Measurements from ENCODE around the gene RAB37. TPM values are rescaled to one million over a fixed set of nuclear protein-coding genes. Genes with fewer than 3 reads are reported as not detected.
A peak's percentile ranks its signal among the peaks of the same experiment; 100 is the strongest.

The RAB37 gene
- total RNA-seq, 3 donors from 2014 or later (not counting 1 experiment from before 2014, with no cell fraction given), result 150 to 184 (median 169) TPM

- 53% methylated on average over 24 of the region's 24 CpGs for WGBS (ENCODE audit: insufficient coverage)
- H3K4me3 Mint-ChIP-seq, result peak overlapping the region; percentile 80
- Histone ChIP-seq H3K36me3 (ENCODE audit: control insufficient read depth, insufficient read depth, low read length) (peaks cover 17% of the 10 kb centered on the region), H3K27me3 (ENCODE audit: control insufficient read depth, insufficient read depth, low read length) (no peaks in the 10 kb centered on the region), H3K27ac (ENCODE audit: low read length) (no peak overlapping the region), H3K4me3 (ENCODE audit: low read length) (no peak overlapping the region), H3K9me3 (ENCODE audit: control insufficient read depth, insufficient read depth, low read length) (no peaks in the 10 kb centered on the region), H3K4me1 (ENCODE audit: control insufficient read depth, insufficient read depth, low read length) (peaks cover 79% of the 10 kb centered on the region)
- H3K27me3 Mint-ChIP-seq (ENCODE audit: low read depth in 2 of 2), result no peaks in the 10 kb centered on the region
- H3K9me3 Mint-ChIP-seq, result no peaks in the 10 kb centered on the region
- DNase-seq, result peak; percentile 88 to 89
- peak overlapping the region; percentile 90 to 93 for H3K27ac Mint-ChIP-seq
- ATAC-seq, result peak; percentile 39 to 64 (median 49)
- intact Hi-C loops (cut with micrococcal nuclease), result loop anchor here (1.0 to 2.0 kb wide), 4 partner anchors 25 to 120 kb away; no protein-coding TSS in a partner anchor
- H3K36me3 Mint-ChIP-seq, result no peaks in the 10 kb centered on the region
- peak; percentile 100 for TF ChIP-seq CTCF (IDR thresholded peaks at IDR 0.05)
- peaks cover 51 to 70% of the 10 kb centered on the region in 2 donors for H3K4me1 Mint-ChIP-seq
These were observed 7.9 kb downstream of the RAB37 start for GRCh38 chr17:74744714-74745547.

- no peak for ATAC-seq
These were observed 8.6 kb downstream of the RAB37 start for GRCh38 chr17:74745548-74746177.

GRCh38 chr17:74746376-74746775 is 9.3 kb downstream of the RAB37 start:
- Histone ChIP-seq H3K27me3 (ENCODE audit: control insufficient read depth, insufficient read depth, low read length) (no peaks in the 10 kb centered on the region), H3K9me3 (ENCODE audit: control insufficient read depth, insufficient read depth, low read length) (no peaks in the 10 kb centered on the region), H3K27ac (ENCODE audit: low read length) (no peak overlapping the region), H3K4me1 (ENCODE audit: control insufficient read depth, insufficient read depth, low read length) (peaks cover 79% of the 10 kb centered on the region), H3K36me3 (ENCODE audit: control insufficient read depth, insufficient read depth, low read length) (peaks cover 13% of the 10 kb centered on the region), H3K4me3 (ENCODE audit: low read length) (no peak overlapping the region)
- WGBS (ENCODE audit: insufficient coverage), result 96% methylated on average over 5 of the region's 5 CpGs
- intact Hi-C loops (cut with micrococcal nuclease), result no loop called here
- no peak for DNase-seq
- no peaks in the 10 kb centered on the region for H3K36me3 Mint-ChIP-seq
- ATAC-seq, result no peak
- TF ChIP-seq CTCF (IDR thresholded peaks at IDR 0.05), result no peak
- H3K9me3 Mint-ChIP-seq, result no peaks in the 10 kb centered on the region
- H3K4me1 Mint-ChIP-seq, result peaks cover 51 to 70% of the 10 kb centered on the region in 2 donors
- no peak overlapping the region for H3K4me3 Mint-ChIP-seq
- peak overlapping the region in 1 of 2 donors; percentile 52 for H3K27ac Mint-ChIP-seq
- H3K27me3 Mint-ChIP-seq (ENCODE audit: low read depth in 2 of 2), result no peaks in the 10 kb centered on the region

More at GRCh38 chr17:74745548-74746177, 8.6 kb downstream of the RAB37 start:
- Histone ChIP-seq H3K4me3 (ENCODE audit: low read length) (no peak overlapping the region), H3K27me3 (ENCODE audit: control insufficient read depth, insufficient read depth, low read length) (no peaks in the 10 kb centered on the region), H3K4me1 (ENCODE audit: control insufficient read depth, insufficient read depth, low read length) (peaks cover 79% of the 10 kb centered on the region), H3K36me3 (ENCODE audit: control insufficient read depth, insufficient read depth, low read length) (peaks cover 17% of the 10 kb centered on the region), H3K9me3 (ENCODE audit: control insufficient read depth, insufficient read depth, low read length) (no peaks in the 10 kb centered on the region), H3K27ac (ENCODE audit: low read length) (no peak overlapping the region)
- 93% methylated on average over 5 of the region's 8 CpGs for WGBS (ENCODE audit: insufficient coverage)
- TF ChIP-seq CTCF (IDR thresholded peaks at IDR 0.05), result no peak
- no peak overlapping the region for H3K27ac Mint-ChIP-seq
- no peak overlapping the region for H3K4me3 Mint-ChIP-seq
- no peaks in the 10 kb centered on the region for H3K27me3 Mint-ChIP-seq (ENCODE audit: low read depth in 2 of 2)
- no peaks in the 10 kb centered on the region for H3K9me3 Mint-ChIP-seq
- H3K4me1 Mint-ChIP-seq, result peaks cover 49 to 70% of the 10 kb centered on the region in 2 donors
- no peak for DNase-seq
- H3K36me3 Mint-ChIP-seq, result no peaks in the 10 kb centered on the region
- intact Hi-C loops (cut with micrococcal nuclease), result loop anchor here (2.0 kb wide), 1 partner anchor 89 kb away; no protein-coding TSS in a partner anchor

All from natural killer cell (primary cell).